HepG2 (cell line): Measurements from ENCODE around the gene HMMR. TPM values are rescaled to one million over a fixed set of nuclear protein-coding genes. Genes with fewer than 3 reads are reported as not detected.

Source experiments
- DRAP1 ChIP-seq: IDR thresholded peaks from 2 replicates; pipeline ENCODE4 v1.6.1; 2016; ENCODE audit warnings: missing genetic modification reagents, missing compliant biosample characterization
- IRF9 ChIP-seq: sonication (generic); formaldehyde crosslinking; IDR thresholded peaks from 2 replicates; pipeline ENCODE4 v1.8.0; 2022; ENCODE audit warnings: missing genetic modification reagents, mild to moderate bottlenecking, borderline replicate concordance
- KDM2A ChIP-seq: sonication (generic); formaldehyde crosslinking; IDR thresholded peaks from 2 replicates; pipeline ENCODE4 v1.4.0; 2020; ENCODE audit warnings: low read depth, missing genetic modification reagents, borderline replicate concordance
- MED1 ChIP-seq: sonication (generic); formaldehyde crosslinking; IDR thresholded peaks from 2 replicates; pipeline ENCODE4 v1.4.0; 2020; ENCODE audit warnings: missing genetic modification reagents
- MXD3 ChIP-seq: IDR thresholded peaks from 2 replicates; pipeline ENCODE4 v1.6.1; 2016; ENCODE audit warnings: mild to moderate bottlenecking, missing biosample characterization, missing genetic modification reagents
- MXI1 ChIP-seq: IDR thresholded peaks from 3 replicates; pipeline ENCODE4 v1.6.1; 2012; ENCODE audit warnings: low read depth, low read length, inconsistent platforms, borderline replicate concordance
- PRMT3 ChIP-seq: sonication (generic); formaldehyde crosslinking; IDR thresholded peaks from 2 replicates; pipeline ENCODE4 v1.8.1; 2022; ENCODE audit warnings: low read depth, mild to moderate bottlenecking, moderate library complexity, missing genetic modification reagents, borderline replicate concordance
- RARG ChIP-seq: sonication (generic); formaldehyde crosslinking; IDR thresholded peaks from 2 replicates; pipeline ENCODE4 v1.4.0; 2020; ENCODE audit warnings: low read depth, mild to moderate bottlenecking, missing genetic modification reagents
- ZNF296 ChIP-seq: sonication (generic); formaldehyde crosslinking; conservative IDR thresholded peaks from 2 replicates; pipeline ENCODE4 v1.5.0; 2020; ENCODE audit warnings: mild to moderate bottlenecking, missing genetic modification reagents
- ZNF335 ChIP-seq: sonication (generic); formaldehyde crosslinking; IDR thresholded peaks from 2 replicates; pipeline ENCODE4 v1.4.0; 2020; ENCODE audit warnings: missing genetic modification reagents
- ZNF407 ChIP-seq: sonication (generic); formaldehyde crosslinking; IDR thresholded peaks from one replicate; pipeline ENCODE4 v1.5.1; 2020; ENCODE audit warnings: mild to moderate bottlenecking, missing genetic modification reagents; ENCODE audit errors: not compliant biosample characterization
- ZNF800 ChIP-seq: sonication (generic); formaldehyde crosslinking; IDR thresholded peaks from 2 replicates; pipeline ENCODE4 v1.4.0; 2020; ENCODE audit warnings: missing genetic modification reagents
- ZNF83 ChIP-seq: sonication (generic); formaldehyde crosslinking; IDR thresholded peaks from 2 replicates; pipeline ENCODE4 v1.4.0; 2020; ENCODE audit warnings: missing genetic modification reagents, mild to moderate bottlenecking, borderline replicate concordance
- ZSCAN9 ChIP-seq: IDR thresholded peaks from 2 replicates; pipeline ENCODE4 v1.6.1; 2016; ENCODE audit warnings: borderline replicate concordance
- polyA plus RNA-seq, 8 experiments: library from polyadenylated mRNA; depleted of rRNA in 3 of 8; stranded (reverse) in 7 of 8; unstranded in 1 of 8; fragments of >200 nt; fragmentation: Illumina TruSeq in 4 of 8; extraction: Trizol in 4 of 8; gene quantifications; 2 replicates each; pipeline versions ENCODE4 v1.2.1 to v1.2.3, GENCODE V29; 2011 to 2016; ENCODE audit warnings: low read depth in 4 of 8, missing spikeins in 1 of 8, mixed read lengths in 1 of 8; ENCODE audit not compliant: insufficient read depth in 1 of 8
- total RNA-seq, 5 experiments: library from RNA; depleted of rRNA; stranded (reverse); fragments of >200 nt; fragmentation: Illumina TruSeq; extraction: Trizol; gene quantifications; 2 replicates each; pipeline ENCODE4 v1.2.3, GENCODE V29; 2016; ENCODE audit warnings: low read depth in 1 of 5

Gene HMMR
- total and polyA plus RNA-seq, 2 of the 13 experiments (the other 11 are each of a cell fraction or from before 2014, with no cell fraction given), result 8.5 to 48.3 TPM

GRCh38 chr5:163503106-163504078, 43.0 kb downstream of the HMMR start (continued):
- TF ChIP-seq ZNF800 (CRISPR knock-in tag) (no peak), ZSCAN9 (no peak), MED1 (CRISPR knock-in tag) (no peak), RARG (CRISPR knock-in tag) (no peak), IRF9 (CRISPR knock-in tag) (no peak), DRAP1 (CRISPR knock-in tag) (no peak), ZNF335 (CRISPR knock-in tag) (no peak), ZNF296 (no peak), KDM2A (CRISPR knock-in tag) (no peak), MXI1 (no peak), MXD3 (CRISPR knock-in tag) (no peak), ZNF407 (CRISPR knock-in tag) (no peak), PRMT3 (CRISPR knock-in tag) (no peak), ZNF83 (no peak)
